ENCODE measurements around the gene SLC47A1. TPM values are rescaled to one million over a fixed set of nuclear protein-coding genes. Genes with fewer than 3 reads are reported as not detected.

The SLC47A1 gene
- total RNA-seq, 2 experiments from 2014 or later: not detected

DNA sequence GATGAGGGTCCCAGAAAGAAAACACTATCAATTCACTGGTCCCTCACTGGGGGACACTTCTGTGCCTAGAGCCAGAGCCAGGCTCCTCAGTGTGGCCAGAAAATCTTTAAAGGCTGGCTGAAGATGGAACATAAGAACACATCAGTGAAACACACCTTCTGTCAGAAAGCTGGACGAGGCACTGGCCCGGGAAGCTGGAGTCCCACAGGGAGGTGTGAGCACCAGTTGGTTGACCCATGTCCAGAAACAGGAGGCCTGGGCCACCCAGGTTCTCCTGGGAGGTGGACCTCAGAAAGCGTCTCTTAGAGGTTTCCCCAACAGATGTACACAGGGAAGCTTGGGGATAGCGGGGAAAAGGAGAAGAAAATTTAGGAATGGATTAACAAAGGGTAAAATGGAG lies 58.7 kb downstream of the SLC47A1 start:
- no peaks in the 10 kb centered on the region for H3K9me3 ChIP-seq (ENCODE audit: control insufficient read depth in 1 of 2, insufficient read depth in 1 of 2, low read length in 2 of 2)
- no peak overlapping the region for H3K27ac Mint-ChIP-seq
- H3K36me3 Mint-ChIP-seq (ENCODE audit: low read depth): no peaks in the 10 kb centered on the region
- ChIA-PET POLR2A (no interaction called here), CTCF (no interaction called here)
- ATAC-seq (ENCODE audit: poor library complexity) (no peak), DNase-seq (no peak)
- TF ChIP-seq, protein P1, sequence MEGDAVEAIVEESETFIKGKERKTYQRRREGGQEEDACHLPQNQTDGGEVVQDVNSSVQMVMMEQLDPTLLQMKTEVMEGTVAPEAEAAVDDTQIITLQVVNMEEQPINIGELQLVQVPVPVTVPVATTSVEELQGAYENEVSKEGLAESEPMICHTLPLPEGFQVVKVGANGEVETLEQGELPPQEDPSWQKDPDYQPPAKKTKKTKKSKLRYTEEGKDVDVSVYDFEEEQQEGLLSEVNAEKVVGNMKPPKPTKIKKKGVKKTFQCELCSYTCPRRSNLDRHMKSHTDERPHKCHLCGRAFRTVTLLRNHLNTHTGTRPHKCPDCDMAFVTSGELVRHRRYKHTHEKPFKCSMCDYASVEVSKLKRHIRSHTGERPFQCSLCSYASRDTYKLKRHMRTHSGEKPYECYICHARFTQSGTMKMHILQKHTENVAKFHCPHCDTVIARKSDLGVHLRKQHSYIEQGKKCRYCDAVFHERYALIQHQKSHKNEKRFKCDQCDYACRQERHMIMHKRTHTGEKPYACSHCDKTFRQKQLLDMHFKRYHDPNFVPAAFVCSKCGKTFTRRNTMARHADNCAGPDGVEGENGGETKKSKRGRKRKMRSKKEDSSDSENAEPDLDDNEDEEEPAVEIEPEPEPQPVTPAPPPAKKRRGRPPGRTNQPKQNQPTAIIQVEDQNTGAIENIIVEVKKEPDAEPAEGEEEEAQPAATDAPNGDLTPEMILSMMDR (IDR thresholded peaks at IDR 0.05): no peak
- H3K36me3 ChIP-seq (ENCODE audit: insufficient read depth, low read length): no peaks in the 10 kb centered on the region
- H3K27me3 Mint-ChIP-seq: peaks cover 11% of the 10 kb centered on the region
- H3K4me3 ChIP-seq (ENCODE audit: low read length): no peak overlapping the region
- H3K27ac ChIP-seq (ENCODE audit: low read depth in 1 of 2, low read length in 2 of 2): no peak overlapping the region
- H3K9me3 Mint-ChIP-seq: no peaks in the 10 kb centered on the region
- intact Hi-C loops (cut with DNase I, micrococcal nuclease): no loop called here
- H3K4me3 Mint-ChIP-seq: no peak overlapping the region
- H3K4me1 ChIP-seq (ENCODE audit: insufficient read depth, low read length): no peaks in the 10 kb centered on the region
- H3K4me1 Mint-ChIP-seq (ENCODE audit: low read depth): no peaks in the 10 kb centered on the region
- peaks cover 0 to 9% of the 10 kb centered on the region in 2 experiments for H3K27me3 ChIP-seq (ENCODE audit: control insufficient read depth in 1 of 2, insufficient read depth in 2 of 2, low read length in 2 of 2)

GRCh38 chr17:19596869-19597268 lies 63.2 kb downstream of the SLC47A1 start:
- Mint-ChIP-seq H3K4me1 (ENCODE audit: low read depth) (no peaks in the 10 kb centered on the region), H3K27me3 (peaks cover 8% of the 10 kb centered on the region), H3K27ac (no peak overlapping the region), H3K36me3 (ENCODE audit: low read depth) (no peaks in the 10 kb centered on the region), H3K9me3 (no peaks in the 10 kb centered on the region), H3K4me3 (no peak overlapping the region)
- DNase-seq (no peak), ATAC-seq (ENCODE audit: poor library complexity) (no peak)
- Histone ChIP-seq H3K27ac (ENCODE audit: low read depth in 1 of 2, low read length in 2 of 2) (no peak overlapping the region), H3K4me3 (ENCODE audit: low read length) (no peak overlapping the region), H3K27me3 (ENCODE audit: control insufficient read depth in 1 of 2, insufficient read depth in 2 of 2, low read length in 2 of 2) (peaks cover 0 to 9% of the 10 kb centered on the region in 2 experiments), H3K36me3 (ENCODE audit: insufficient read depth, low read length) (no peaks in the 10 kb centered on the region), H3K4me1 (ENCODE audit: insufficient read depth, low read length) (no peaks in the 10 kb centered on the region), H3K9me3 (ENCODE audit: control insufficient read depth in 1 of 2, insufficient read depth in 1 of 2, low read length in 2 of 2) (no peaks in the 10 kb centered on the region)
- TF ChIP-seq, protein P1 (IDR thresholded peaks at IDR 0.05): no peak
- CTCF ChIA-PET: no interaction called here
- POLR2A ChIA-PET: no interaction called here
- intact Hi-C loops (cut with DNase I, micrococcal nuclease): no loop called here

DNA sequence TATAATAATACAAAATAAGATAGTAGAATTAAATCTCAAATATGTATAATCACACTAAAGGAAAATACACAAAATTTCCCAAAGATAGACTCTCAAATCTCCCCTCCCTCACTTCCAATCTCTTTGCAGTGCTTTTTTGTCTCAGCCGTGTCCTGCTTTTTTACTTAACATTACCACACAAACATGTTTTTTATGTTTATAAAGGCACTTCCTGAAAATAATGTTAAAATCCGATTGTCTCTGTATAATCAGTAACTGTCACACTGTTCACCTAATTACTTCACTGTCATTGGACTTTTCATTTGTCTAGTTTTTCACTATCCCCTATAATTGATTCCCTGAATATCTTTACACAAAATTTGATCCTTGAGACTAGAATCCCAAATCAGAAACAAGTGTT lies 76.7 kb downstream of the SLC47A1 start:
- ChIA-PET CTCF (no interaction called here), POLR2A (no interaction called here)
- Histone ChIP-seq H3K9me3 (ENCODE audit: control insufficient read depth in 1 of 2, insufficient read depth in 1 of 2, low read length in 2 of 2) (no peaks in the 10 kb centered on the region), H3K27me3 (ENCODE audit: control insufficient read depth in 1 of 2, insufficient read depth in 2 of 2, low read length in 2 of 2) (no peaks in the 10 kb centered on the region), H3K4me3 (ENCODE audit: low read length) (no peak overlapping the region), H3K27ac (ENCODE audit: low read depth in 1 of 2, low read length in 2 of 2) (no peak overlapping the region), H3K36me3 (ENCODE audit: insufficient read depth, low read length) (no peaks in the 10 kb centered on the region), H3K4me1 (ENCODE audit: insufficient read depth, low read length) (no peaks in the 10 kb centered on the region)
- Mint-ChIP-seq H3K4me3 (no peak overlapping the region), H3K27ac (no peak overlapping the region), H3K27me3 (peaks cover 4% of the 10 kb centered on the region), H3K9me3 (no peaks in the 10 kb centered on the region), H3K36me3 (ENCODE audit: low read depth) (no peaks in the 10 kb centered on the region), H3K4me1 (ENCODE audit: low read depth) (no peaks in the 10 kb centered on the region)
- no peak for ATAC-seq (ENCODE audit: poor library complexity)
- DNase-seq: no peak
- intact Hi-C loops (cut with DNase I, micrococcal nuclease): no loop called here
- TF ChIP-seq, protein P1 (IDR thresholded peaks at IDR 0.05): no peak
